Pulmonary artery endothelial cell (primary cell): ENCODE results near the gene NAB2. TPM values are rescaled to one million over a fixed set of nuclear protein-coding genes. Genes with fewer than 3 reads are reported as not detected.

Experiments
- DNase-seq: peaks from one replicate; pipeline ENCODE4 v3.0.0-alpha.2; 2011; ENCODE audit warnings: low read depth, low spot score
- total RNA-seq: library from RNA; depleted of rRNA; stranded (reverse); fragments of >200 nt; gene quantifications from 2 replicates; pipeline ENCODE4 v1.2.3, GENCODE V29; 2014

NAB2 gene
- total RNA-seq, 1 donor from 2014 or later: 13.6 TPM

GRCh38 chr12:57133013-57133569, 44.2 kb downstream of the NAB2 start:
- no peak for DNase-seq

- DNase-seq: no peak
Measured at GRCh38 chr12:57133916-57134315, 45.0 kb downstream of the NAB2 start.

- no peak for DNase-seq
Measured at GRCh38 chr12:57134949-57135348, 46.0 kb downstream of the NAB2 start.

- no peak for DNase-seq
Measured at GRCh38 chr12:57135527-57136326, 46.8 kb downstream of the NAB2 start.

GRCh38 chr12:57138526-57139272, 49.8 kb downstream of the NAB2 start:
- no peak for DNase-seq

GRCh38 chr12:57139796-57140649, 51.1 kb downstream of the NAB2 start:
- no peak for DNase-seq

GRCh38 chr12:57141249-57141648, 52.3 kb downstream of the NAB2 start:
- DNase-seq: no peak

GRCh38 chr12:57142121-57142520, 53.2 kb downstream of the NAB2 start:
- no peak for DNase-seq

GRCh38 chr12:57142727-57143126, 53.8 kb downstream of the NAB2 start:
- no peak for DNase-seq

GRCh38 chr12:57143454-57143853, 54.5 kb downstream of the NAB2 start:
- DNase-seq: no peak

Other genes with a start within 250 kb of the NAB2 start
- gene SDR9C7, start 154.7 kb upstream of the NAB2 start, total RNA-seq: not detected in 2 replicates
- under 0.01 and 0.11 TPM in 2 replicates for gene RDH16, start 131.5 kb upstream of the NAB2 start, total RNA-seq
- gene ZBTB39, start 82.6 kb upstream of the NAB2 start, total RNA-seq: 6.0 and 7.4 TPM in 2 replicates
- not detected in 2 replicates for gene TAC3, start 72.6 kb upstream of the NAB2 start, total RNA-seq
- under 0.01 TPM in 1 of 2 replicates, not detected in the other for gene MYO1A, start 39.0 kb upstream of the NAB2 start, total RNA-seq
- 6.0 and 15.1 TPM in 2 replicates for gene NEMP1, start 10.3 kb upstream of the NAB2 start, total RNA-seq
- 62.4 and 70.4 TPM in 2 replicates for gene STAT6, start 22.2 kb downstream of the NAB2 start, total RNA-seq
- 4.6 and 5.9 TPM in 2 replicates for gene LRP1, start 39.4 kb downstream of the NAB2 start, total RNA-seq
- not detected in 2 replicates for gene LRP1-AS, start 58.5 kb downstream of the NAB2 start, total RNA-seq
- 0.13 and 0.28 TPM in 2 replicates for gene NXPH4, start 127.7 kb downstream of the NAB2 start, total RNA-seq
- 247 and 270 TPM in 2 replicates for gene SHMT2, start 140.6 kb downstream of the NAB2 start, total RNA-seq
- 0.07 and 0.13 TPM in 2 replicates for gene STAC3, start 162.1 kb downstream of the NAB2 start, total RNA-seq